Pulmonary artery endothelial cell (primary cell): Measurements from ENCODE around the gene MMP17. TPM values are rescaled to one million over a fixed set of nuclear protein-coding genes. Genes with fewer than 3 reads are reported as not detected.
"Not testable (repeated sequence)": the region's sequence is repeated elsewhere in the genome, so short reads cannot be mapped to it uniquely, and the experiment has no call there.

Experiments
- DNase-seq: peaks from one replicate; pipeline ENCODE4 v3.0.0-alpha.2; 2011; ENCODE audit warnings: low read depth, low spot score
- total RNA-seq: library from RNA; depleted of rRNA; stranded (reverse); fragments of >200 nt; gene quantifications from 2 replicates; pipeline ENCODE4 v1.2.3, GENCODE V29; 2014

Gene MMP17
- total RNA-seq, 1 donor from 2014 or later = 3.2 TPM

- no peak for DNase-seq
Observed at GRCh38 chr12:131799828-131800593, 28.2 kb upstream of the MMP17 start.

- DNase-seq = no peak
Observed at GRCh38 chr12:131800594-131801135, 27.5 kb upstream of the MMP17 start.

GRCh38 chr12:131801254-131801866, 26.8 kb upstream of the MMP17 start:
- no peak for DNase-seq

GRCh38 chr12:131803961-131804521, 24.2 kb upstream of the MMP17 start:
- peak; percentile 22 for DNase-seq

- DNase-seq = no peak
Observed at GRCh38 chr12:131805421-131805820, 22.8 kb upstream of the MMP17 start.

- DNase-seq = no peak
Observed at GRCh38 chr12:131806674-131807073, 21.5 kb upstream of the MMP17 start.

GRCh38 chr12:131808744-131809371, 19.3 kb upstream of the MMP17 start:
- DNase-seq = no peak

- DNase-seq = not testable (repeated sequence)
Observed at GRCh38 chr12:131809476-131810254, 18.5 kb upstream of the MMP17 start.

GRCh38 chr12:131810726-131811125, 17.5 kb upstream of the MMP17 start:
- DNase-seq = no peak

- DNase-seq = no peak
Observed at GRCh38 chr12:131815131-131815530, 13.1 kb upstream of the MMP17 start.

- DNase-seq = no peak
Observed at GRCh38 chr12:131816495-131816894, 11.7 kb upstream of the MMP17 start.

GRCh38 chr12:131817241-131817640, 11.0 kb upstream of the MMP17 start:
- DNase-seq = no peak

GRCh38 chr12:131818821-131819585, 9.2 kb upstream of the MMP17 start:
- no peak for DNase-seq

- DNase-seq = no peak
Observed at GRCh38 chr12:131824450-131824849, 3.7 kb upstream of the MMP17 start.

- no peak for DNase-seq
Observed at GRCh38 chr12:131825146-131825892, 2.9 kb upstream of the MMP17 start.

GRCh38 chr12:131826097-131826928, 1.9 kb upstream of the MMP17 start:
- DNase-seq = no peak

- DNase-seq = no peak
Observed at GRCh38 chr12:131828671-131829355, 620 bp downstream of the MMP17 start.

GRCh38 chr12:131829356-131829747, 1.2 kb downstream of the MMP17 start:
- no peak for DNase-seq
